Brain microvascular endothelial cell (primary cell): ENCODE measurements around the gene LOXHD1.

Source experiments
- DNase-seq: peaks from one replicate; pipeline ENCODE4 v3.0.0-alpha.2; 2020
- H3K27ac ChIP-seq: fragments of 250-450 bp; sonication (Bioruptor Pico); 2 replicates; pipeline ENCODE4 v1.5.1; 2020; ENCODE audit warnings: mild to moderate bottlenecking, moderate library complexity
- H3K27me3 ChIP-seq: fragments of 250-450 bp; sonication (Bioruptor Pico); replicated peaks from 2 replicates; pipeline ENCODE4 v1.5.1; 2020; ENCODE audit warnings: mild to moderate bottlenecking
- H3K36me3 ChIP-seq: fragments of 250-450 bp; sonication (Bioruptor Pico); replicated peaks from 2 replicates; pipeline ENCODE4 v1.5.1; 2020; ENCODE audit warnings: mild to moderate bottlenecking
- H3K4me3 ChIP-seq: 2 replicates; pipeline ENCODE4 v1.5.1; 2011; ENCODE audit warnings: low read depth, mild to moderate bottlenecking, control low read depth, low read length, moderate library complexity
- CTCF ChIP-seq: IDR thresholded peaks from 2 replicates; pipeline ENCODE4 v1.5.1; 2011; ENCODE audit warnings: low read depth, mild to moderate bottlenecking, moderate library complexity, low read length, control low read depth, inconsistent platforms; ENCODE audit errors: missing control alignments
- in situ Hi-C: cut with HindIII; loops from 2 replicates; pipeline ENCODE4 v1.10.0; 2017; ENCODE audit warnings: low sequenced_read_pairs, low pct_ligation_motif_present

The LOXHD1 gene

GRCh38 chr18:46554406-46555080, 102.5 kb downstream of the LOXHD1 start:
- TF ChIP-seq CTCF: no peak
- DNase-seq: no peak
- Histone ChIP-seq H3K4me3 (no peak overlapping the region), H3K27ac (no peak overlapping the region), H3K36me3 (no peaks in the 10 kb centered on the region), H3K27me3 (no peaks in the 10 kb centered on the region)
- in situ Hi-C loops: no loop called here

- Histone ChIP-seq H3K4me3 (no peak overlapping the region), H3K27ac (no peak overlapping the region), H3K36me3 (no peaks in the 10 kb centered on the region), H3K27me3 (no peaks in the 10 kb centered on the region)
- no peak for DNase-seq
- in situ Hi-C loops: no loop called here
- no peak for TF ChIP-seq CTCF
Observed at GRCh38 chr18:46550609-46551008, 106.4 kb downstream of the LOXHD1 start.

DNA sequence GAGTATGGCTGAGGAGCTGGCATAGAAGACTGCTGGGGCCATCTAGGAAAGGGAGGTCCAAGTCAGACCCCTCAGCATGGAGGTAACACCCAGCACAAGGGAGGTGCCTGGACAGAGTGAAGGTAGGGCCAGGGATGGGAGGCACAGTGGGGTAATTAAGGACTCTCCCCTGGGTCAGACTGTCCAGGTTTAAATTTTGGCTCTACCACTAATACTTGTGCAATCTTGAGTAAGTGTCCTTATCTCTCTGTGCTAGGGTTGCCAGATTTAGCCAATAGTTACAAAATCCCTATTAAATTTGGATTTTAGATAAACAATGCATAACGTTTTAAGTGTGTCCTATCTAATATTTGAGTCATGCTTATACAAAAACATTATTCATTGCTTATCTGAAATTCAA, 109.5 kb downstream of the LOXHD1 start:
- in situ Hi-C loops: no loop called here
- no peaks in the 10 kb centered on the region for H3K27me3 ChIP-seq

GRCh38 chr18:46546111-46546640, 110.8 kb downstream of the LOXHD1 start:
- H3K36me3 ChIP-seq: no peaks in the 10 kb centered on the region
- H3K4me3 ChIP-seq: no peak overlapping the region
- H3K27me3 ChIP-seq: no peaks in the 10 kb centered on the region
- in situ Hi-C loops: no loop called here
- no peak for DNase-seq
- no peak for TF ChIP-seq CTCF
- H3K27ac ChIP-seq: no peak overlapping the region

More for the DNA sequence above, 109.5 kb downstream of the LOXHD1 start:
- Histone ChIP-seq H3K4me3 (no peak overlapping the region), H3K27ac (no peak overlapping the region), H3K36me3 (no peaks in the 10 kb centered on the region)
- no peak for DNase-seq
- no peak for TF ChIP-seq CTCF

- Histone ChIP-seq H3K4me3 (no peak overlapping the region), H3K27ac (no peak overlapping the region), H3K27me3 (no peaks in the 10 kb centered on the region), H3K36me3 (no peaks in the 10 kb centered on the region)
- in situ Hi-C loops: no loop called here
- TF ChIP-seq CTCF: no peak
- no peak for DNase-seq
Observed at GRCh38 chr18:46542545-46542944, 114.5 kb downstream of the LOXHD1 start.
